ENCODE results near the gene SH3BGRL2.
A peak's percentile ranks its signal among the peaks of the same experiment; 100 is the strongest.

The SH3BGRL2 gene

GRCh38 chr6:79699606-79700005 lies 68.5 kb downstream of the SH3BGRL2 start:
- no peak for DNase-seq (ENCODE audit: low read depth)

- no peak for DNase-seq (ENCODE audit: low read depth)
These were observed 71.6 kb downstream of the SH3BGRL2 start for GRCh38 chr6:79702691-79703090.

- DNase-seq (ENCODE audit: low read depth): no peak
These were observed 73.1 kb downstream of the SH3BGRL2 start for GRCh38 chr6:79704200-79704599.

- DNase-seq (ENCODE audit: low read depth): no peak
These were observed 74.4 kb downstream of the SH3BGRL2 start for GRCh38 chr6:79705456-79705995.

GRCh38 chr6:79706527-79706926 lies 75.4 kb downstream of the SH3BGRL2 start:
- no peak for DNase-seq (ENCODE audit: low read depth)

- DNase-seq (ENCODE audit: low read depth): no peak
These were observed 76.5 kb downstream of the SH3BGRL2 start for GRCh38 chr6:79707621-79708020.

- DNase-seq (ENCODE audit: low read depth): no peak
These were observed 77.1 kb downstream of the SH3BGRL2 start for GRCh38 chr6:79708095-79708791.

GRCh38 chr6:79710127-79710526 lies 79.0 kb downstream of the SH3BGRL2 start:
- DNase-seq (ENCODE audit: low read depth): no peak

- no peak for DNase-seq (ENCODE audit: low read depth)
These were observed 80.0 kb downstream of the SH3BGRL2 start for GRCh38 chr6:79711167-79711566.

- no peak for DNase-seq (ENCODE audit: low read depth)
These were observed 81.0 kb downstream of the SH3BGRL2 start for GRCh38 chr6:79712144-79712543.

GRCh38 chr6:79712616-79713135 lies 81.5 kb downstream of the SH3BGRL2 start:
- no peak for DNase-seq (ENCODE audit: low read depth)

GRCh38 chr6:79713701-79714322 lies 82.7 kb downstream of the SH3BGRL2 start:
- DNase-seq (ENCODE audit: low read depth): peak; percentile 10

GRCh38 chr6:79717989-79718388 lies 86.9 kb downstream of the SH3BGRL2 start:
- no peak for DNase-seq (ENCODE audit: low read depth)

GRCh38 chr6:79718509-79719247 lies 87.5 kb downstream of the SH3BGRL2 start:
- DNase-seq (ENCODE audit: low read depth): no peak

GRCh38 chr6:79719248-79719960 lies 88.3 kb downstream of the SH3BGRL2 start:
- no peak for DNase-seq (ENCODE audit: low read depth)

- DNase-seq (ENCODE audit: low read depth): no peak
These were observed 93.7 kb downstream of the SH3BGRL2 start for GRCh38 chr6:79724816-79725215.

GRCh38 chr6:79731471-79731870 lies 100.3 kb downstream of the SH3BGRL2 start:
- DNase-seq (ENCODE audit: low read depth): no peak

- DNase-seq (ENCODE audit: low read depth): no peak
These were observed 102.3 kb downstream of the SH3BGRL2 start for GRCh38 chr6:79733388-79733787.

GRCh38 chr6:79734374-79734773 lies 103.2 kb downstream of the SH3BGRL2 start:
- no peak for DNase-seq (ENCODE audit: low read depth)

GRCh38 chr6:79735183-79735582 lies 104.1 kb downstream of the SH3BGRL2 start:
- no peak for DNase-seq (ENCODE audit: low read depth)

GRCh38 chr6:79737172-79737571 lies 106.0 kb downstream of the SH3BGRL2 start:
- DNase-seq (ENCODE audit: low read depth): no peak

GRCh38 chr6:79742030-79742429 lies 110.9 kb downstream of the SH3BGRL2 start:
- no peak for DNase-seq (ENCODE audit: low read depth)
